IPS-18c (cell line): Measurements from ENCODE around the gene PEX6.

Experiments
- H3K4me3 ChIP-seq: 2 replicates; pipeline ENCODE4 v1.7.0; 2013; ENCODE audit warnings: low read depth, mild to moderate bottlenecking, low read length, moderate library complexity; ENCODE audit not compliant: insufficient read depth
- H3K9me3 ChIP-seq: one replicate; pipeline ENCODE4 v1.6.1; 2013; ENCODE audit warnings: mild to moderate bottlenecking, low read length, moderate library complexity; ENCODE audit not compliant: control insufficient read depth, insufficient read depth

The PEX6 gene, protein sequence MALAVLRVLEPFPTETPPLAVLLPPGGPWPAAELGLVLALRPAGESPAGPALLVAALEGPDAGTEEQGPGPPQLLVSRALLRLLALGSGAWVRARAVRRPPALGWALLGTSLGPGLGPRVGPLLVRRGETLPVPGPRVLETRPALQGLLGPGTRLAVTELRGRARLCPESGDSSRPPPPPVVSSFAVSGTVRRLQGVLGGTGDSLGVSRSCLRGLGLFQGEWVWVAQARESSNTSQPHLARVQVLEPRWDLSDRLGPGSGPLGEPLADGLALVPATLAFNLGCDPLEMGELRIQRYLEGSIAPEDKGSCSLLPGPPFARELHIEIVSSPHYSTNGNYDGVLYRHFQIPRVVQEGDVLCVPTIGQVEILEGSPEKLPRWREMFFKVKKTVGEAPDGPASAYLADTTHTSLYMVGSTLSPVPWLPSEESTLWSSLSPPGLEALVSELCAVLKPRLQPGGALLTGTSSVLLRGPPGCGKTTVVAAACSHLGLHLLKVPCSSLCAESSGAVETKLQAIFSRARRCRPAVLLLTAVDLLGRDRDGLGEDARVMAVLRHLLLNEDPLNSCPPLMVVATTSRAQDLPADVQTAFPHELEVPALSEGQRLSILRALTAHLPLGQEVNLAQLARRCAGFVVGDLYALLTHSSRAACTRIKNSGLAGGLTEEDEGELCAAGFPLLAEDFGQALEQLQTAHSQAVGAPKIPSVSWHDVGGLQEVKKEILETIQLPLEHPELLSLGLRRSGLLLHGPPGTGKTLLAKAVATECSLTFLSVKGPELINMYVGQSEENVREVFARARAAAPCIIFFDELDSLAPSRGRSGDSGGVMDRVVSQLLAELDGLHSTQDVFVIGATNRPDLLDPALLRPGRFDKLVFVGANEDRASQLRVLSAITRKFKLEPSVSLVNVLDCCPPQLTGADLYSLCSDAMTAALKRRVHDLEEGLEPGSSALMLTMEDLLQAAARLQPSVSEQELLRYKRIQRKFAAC

DNA sequence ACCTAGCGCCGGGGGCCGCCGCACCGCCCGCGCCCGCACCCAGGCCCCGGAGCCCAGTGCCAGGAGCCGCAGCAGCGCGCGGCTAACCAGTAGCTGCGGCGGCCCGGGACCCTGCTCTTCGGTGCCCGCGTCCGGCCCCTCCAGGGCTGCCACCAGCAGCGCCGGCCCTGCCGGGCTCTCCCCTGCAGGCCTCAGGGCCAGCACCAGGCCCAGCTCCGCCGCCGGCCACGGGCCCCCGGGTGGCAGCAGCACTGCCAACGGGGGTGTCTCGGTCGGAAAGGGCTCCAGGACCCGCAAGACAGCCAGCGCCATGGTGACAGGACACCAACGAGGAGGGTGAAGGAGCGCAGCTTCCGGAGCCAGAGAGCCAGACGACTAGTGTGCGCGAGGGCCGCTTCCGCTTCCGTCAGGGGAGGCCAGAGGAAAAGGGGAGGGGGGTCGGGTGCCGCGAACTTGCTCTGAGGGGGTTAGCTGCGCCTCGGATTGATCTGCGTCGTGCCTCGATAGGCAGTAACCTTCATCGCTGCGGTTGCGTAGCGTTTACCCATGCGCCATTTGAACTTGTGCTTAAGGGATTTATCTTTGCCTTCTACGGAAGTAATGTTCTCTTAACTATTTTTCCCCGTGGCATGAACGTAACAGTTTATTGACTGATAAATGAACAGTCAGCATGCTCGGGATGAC, at the start of gene PEX6:
Gene PEX6 (minus strand): TSS at position 343 of the 684 bp plus-strand sequence. CDS start 31 bp downstream, at position 312.
- Histone ChIP-seq H3K9me3 (no peaks in the 10 kb centered on the region), H3K4me3 (peak within 1 kb of the TSS; percentile 82)

DNA sequence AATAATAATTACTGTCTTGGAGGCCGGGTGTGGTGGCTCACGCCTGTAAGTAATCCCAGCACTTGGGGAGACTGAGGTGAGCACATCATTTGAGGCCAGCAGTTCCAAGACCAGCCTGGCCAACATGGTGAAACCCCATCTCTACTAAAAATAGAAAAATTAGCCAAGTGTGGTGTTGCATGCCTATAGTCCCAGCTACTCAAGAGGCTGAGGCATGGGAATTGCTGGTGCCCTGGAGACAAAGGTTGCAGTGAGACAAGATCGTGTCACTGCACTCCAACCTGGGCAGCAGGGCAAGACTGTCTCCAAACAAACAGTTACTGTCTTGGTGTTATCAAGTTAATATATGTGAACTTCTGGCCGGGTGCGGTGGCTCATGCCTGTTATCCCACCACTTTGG, 47.4 kb upstream of the PEX6 start:
- Histone ChIP-seq H3K9me3 (no peaks in the 10 kb centered on the region), H3K4me3 (no peak overlapping the region)

DNA sequence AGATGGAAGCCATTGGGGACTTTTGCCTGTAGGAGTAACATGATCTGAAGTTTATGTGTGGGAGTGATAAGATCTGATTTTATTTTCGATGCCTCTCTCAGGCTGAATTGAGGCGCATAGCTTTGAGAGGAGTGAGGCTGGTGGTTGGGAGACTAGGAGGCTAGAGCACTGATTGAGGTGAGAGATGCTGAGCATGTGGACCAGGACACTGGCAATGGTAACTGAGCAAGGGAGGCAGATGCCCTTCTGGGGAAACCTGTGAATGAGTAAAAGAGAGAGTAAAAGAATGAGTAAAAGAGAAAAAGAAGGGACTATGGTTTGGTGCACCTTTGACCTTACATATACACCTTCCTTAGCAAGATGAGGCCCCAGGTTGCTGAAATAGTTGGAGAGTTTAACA, 45.5 kb upstream of the PEX6 start:
- Histone ChIP-seq H3K4me3 (no peak overlapping the region), H3K9me3 (no peaks in the 10 kb centered on the region)

DNA sequence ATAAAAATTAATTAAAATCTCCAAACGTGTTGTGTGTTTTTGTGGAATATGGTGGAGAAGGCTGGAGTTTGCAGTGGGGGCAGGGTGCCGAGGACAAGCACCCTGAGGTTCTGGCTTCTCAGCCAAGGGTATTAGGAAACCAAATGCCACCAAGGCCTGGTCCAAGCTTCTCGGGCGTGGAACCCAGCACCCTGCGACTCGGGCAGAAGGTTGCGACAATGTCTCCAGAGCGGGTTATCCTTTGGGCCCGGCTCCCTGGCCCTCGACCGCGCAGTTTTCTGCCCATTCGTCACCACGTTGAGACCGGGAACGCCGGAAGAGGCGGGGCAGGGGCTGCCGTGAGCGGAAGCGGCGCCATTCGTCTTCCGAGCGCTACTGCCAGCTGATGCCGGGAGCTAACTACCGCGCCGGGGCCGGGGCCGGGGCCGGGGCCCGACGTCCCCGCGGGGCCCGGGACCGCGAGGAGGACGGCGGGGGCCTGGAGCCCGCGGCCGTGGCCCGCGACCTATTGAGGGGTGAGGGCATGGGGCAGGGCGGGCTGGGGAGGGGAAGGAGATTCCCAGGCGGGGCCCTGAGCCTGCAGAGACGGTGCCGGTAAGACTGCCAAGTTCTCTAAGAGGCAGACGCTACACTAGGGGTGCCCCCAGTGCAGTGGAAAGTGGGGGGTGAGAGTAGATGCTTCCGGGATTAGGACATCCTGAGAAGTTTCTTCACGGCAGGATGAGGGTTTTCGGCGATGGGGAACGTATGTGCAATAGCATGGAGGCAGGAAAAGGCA, 42.5 kb upstream of the PEX6 start, which contains the start of gene RRP36:
Gene RRP36 (plus strand): TSS at position 354 of the 778 bp plus-strand sequence. CDS start 32 bp downstream, at position 386.
- H3K9me3 ChIP-seq: no peaks in the 10 kb centered on the region
- H3K4me3 ChIP-seq: peak within 1 kb of the TSS; percentile 99

DNA sequence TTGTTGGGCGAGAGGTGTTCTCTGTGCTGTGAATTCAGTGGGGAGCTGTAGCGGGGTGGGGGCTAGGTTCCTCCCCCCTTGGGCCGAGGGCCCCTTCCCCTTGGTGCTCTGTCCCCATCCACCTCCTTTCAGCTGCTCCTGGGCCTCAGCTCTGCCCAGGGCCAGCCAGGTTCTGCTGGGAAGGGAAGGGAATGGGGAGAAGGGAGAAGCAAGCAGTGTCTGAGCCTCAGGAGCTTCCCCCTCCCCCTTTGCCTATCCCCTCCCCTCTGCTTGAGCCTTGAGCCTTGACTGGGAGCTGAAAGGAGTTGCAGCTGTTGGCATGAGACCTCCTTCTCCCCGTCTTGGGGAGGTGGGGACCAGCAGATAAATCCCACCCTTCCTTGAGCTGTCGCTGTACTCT, 41.9 kb upstream of the PEX6 start:
- Histone ChIP-seq H3K4me3 (peak overlapping the region; percentile 99), H3K9me3 (no peaks in the 10 kb centered on the region)

DNA sequence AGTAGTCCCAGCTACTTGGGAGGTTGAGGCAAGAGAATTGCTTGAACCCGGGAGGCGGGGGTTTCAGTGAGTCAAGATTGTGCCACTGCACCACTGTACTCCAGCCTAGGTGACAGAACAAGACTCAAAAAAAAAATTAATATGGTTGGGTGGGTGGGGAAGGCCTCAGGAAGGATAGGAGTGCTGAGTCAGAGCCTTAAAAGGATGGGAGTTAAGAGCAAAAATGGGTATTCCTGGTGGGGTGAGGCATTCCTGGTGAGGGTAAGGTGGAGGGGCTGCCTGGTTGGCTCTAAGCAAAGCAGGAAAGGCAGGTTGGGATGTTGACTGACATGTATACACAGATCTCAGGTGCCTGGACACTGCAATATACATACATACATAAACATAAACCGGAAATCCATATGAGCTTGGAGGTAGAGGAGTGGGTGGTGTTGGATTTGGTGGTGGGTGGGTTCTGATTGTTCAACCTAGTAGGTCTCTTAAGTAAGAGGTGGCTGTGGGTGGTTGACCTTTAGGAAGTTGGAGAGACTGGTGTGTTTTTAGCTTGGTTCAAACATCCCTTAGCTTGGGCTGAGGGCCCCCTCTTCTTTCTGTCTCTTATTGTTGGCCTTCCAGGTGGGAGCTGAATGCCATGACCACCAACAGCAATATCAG, 41.2 kb upstream of the PEX6 start:
- no peak overlapping the region for H3K4me3 ChIP-seq
- no peaks in the 10 kb centered on the region for H3K9me3 ChIP-seq

DNA sequence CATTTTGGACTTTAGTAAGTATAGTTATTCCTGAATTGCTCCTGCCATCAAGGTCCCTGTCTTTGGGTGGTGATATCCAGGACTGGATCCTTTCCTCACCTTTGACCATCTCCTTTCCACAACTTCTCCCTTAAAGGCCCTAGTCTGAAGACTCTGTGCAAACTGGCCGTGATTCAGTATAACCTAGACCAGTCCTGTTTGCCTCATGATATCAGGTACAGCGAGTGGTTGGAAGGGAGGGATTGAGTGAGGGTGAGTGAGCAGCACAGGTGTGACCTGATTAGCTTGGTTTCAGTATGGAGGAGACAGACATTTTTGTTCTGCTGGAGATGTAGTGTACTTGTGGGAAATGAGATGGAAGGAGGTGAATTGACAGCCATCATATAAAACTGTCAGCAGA, 40.2 kb upstream of the PEX6 start:
- no peak overlapping the region for H3K4me3 ChIP-seq
- no peaks in the 10 kb centered on the region for H3K9me3 ChIP-seq

DNA sequence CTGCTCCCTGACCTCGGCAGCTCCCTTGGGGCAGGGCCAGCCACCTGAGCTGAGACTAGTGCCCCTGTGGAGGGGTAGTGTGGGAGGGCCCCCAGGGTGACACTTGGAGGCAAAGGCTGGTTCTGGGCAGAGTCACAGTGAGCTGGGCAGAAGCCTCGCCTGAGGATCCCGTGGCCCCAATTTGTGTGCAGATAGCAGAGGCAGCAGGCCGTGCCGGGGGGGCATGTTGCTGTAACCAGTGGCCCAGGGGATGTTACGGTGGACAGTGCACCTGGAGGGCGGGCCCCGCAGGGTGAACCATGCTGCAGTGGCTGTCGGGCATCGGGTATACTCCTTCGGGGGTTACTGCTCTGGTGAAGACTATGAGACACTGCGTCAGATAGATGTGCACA, 38.0 kb upstream of the PEX6 start:
- Histone ChIP-seq H3K4me3 (no peak overlapping the region), H3K9me3 (no peaks in the 10 kb centered on the region)

DNA sequence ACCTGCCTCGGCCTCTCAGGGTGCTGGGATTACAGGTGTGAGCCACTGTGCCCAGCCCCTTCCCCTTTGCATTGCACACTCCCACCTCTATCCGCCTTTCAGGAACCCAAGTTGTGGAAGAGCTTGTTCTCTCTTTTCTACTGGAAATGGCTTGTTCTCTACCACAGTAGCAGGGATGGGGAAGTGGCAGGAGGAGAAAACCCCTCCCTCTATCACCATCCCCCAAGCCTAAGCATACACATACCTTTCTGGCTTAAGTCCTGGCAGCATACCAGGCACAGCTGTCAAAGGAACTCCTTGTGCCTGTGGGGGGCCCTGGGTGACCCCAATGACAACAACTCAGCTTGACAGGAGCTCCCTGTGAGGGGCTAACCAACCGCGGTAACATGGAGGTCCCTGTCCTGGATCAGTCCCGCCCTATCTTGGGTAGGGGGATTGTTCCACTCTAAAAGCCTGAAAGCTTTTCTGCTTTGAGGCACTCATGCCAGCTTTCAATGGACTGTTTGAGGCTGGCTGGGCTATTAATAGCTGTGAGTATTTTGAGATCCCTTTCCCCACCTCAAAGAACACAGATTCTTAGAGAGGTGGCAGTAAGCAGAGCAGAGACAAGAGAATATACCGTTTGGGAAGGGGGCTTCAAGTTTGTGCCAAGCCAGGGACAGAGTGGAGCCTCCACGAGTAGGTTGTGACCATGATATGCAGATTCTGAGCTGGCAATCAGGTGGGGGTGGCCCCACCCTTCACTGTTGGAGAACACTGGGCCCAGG, 37.4 kb upstream of the PEX6 start:
- Histone ChIP-seq H3K4me3 (no peak overlapping the region), H3K9me3 (no peaks in the 10 kb centered on the region)

DNA sequence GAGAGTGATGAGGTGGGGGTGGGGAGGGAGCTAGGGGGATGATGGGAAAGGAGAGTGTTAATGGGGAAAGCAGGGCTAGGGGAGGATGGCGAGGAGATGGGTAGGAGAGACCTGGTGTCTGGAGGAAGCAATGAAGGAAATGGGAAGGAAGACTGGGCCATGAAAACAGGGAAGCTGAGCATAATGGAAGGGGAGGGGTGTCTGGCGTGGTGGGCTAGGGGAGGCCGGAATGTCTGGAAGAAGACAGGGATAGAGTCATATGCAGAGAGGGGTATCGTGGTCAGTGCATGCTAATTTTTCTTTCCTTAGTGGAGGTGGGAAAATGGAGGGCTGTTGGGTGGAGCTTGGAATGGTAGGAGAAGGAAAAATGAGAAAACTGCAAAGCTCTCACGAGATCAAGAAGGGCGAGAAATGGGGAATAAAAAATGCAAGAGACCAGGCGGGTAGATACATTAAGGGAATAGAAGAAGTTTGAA, 35.5 kb upstream of the PEX6 start:
- Histone ChIP-seq H3K9me3 (no peaks in the 10 kb centered on the region), H3K4me3 (peak overlapping the region; percentile 71)

DNA sequence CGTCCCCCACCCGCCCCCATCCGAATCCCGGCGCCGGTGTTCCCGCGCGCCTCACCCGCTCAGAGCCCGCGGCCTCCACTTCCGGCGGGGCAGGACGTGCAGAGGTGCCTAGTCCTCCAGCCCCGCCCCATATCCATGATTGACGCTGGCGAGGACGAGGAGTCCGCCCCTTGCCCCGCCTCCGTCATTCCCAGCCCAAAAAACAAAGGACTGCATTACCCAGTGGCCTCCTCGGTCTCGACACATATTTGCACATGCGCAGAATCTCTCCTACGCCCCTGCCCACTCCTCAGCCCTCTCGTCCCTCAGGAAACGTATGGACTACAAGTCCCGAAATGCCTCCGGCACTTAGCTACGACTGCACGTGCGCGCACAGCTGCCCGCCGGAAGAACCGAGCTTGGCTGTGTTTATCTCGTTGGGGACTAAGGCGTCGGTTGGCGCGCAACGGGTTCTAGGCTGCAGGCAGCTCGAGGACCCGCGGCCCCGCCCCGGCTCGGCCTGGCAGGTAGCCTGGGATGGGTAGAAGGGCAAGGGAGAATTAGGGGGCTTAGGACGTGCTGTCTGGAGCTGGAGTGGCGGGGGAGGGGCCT, 35.0 kb upstream of the PEX6 start, which contains the start of the genes KLHDC3 and MEA1:
Gene KLHDC3 (plus strand): TSS at position 407 of the 591 bp plus-strand sequence. CDS start 2,944 bp downstream, outside the sequence.
Gene MEA1 (minus strand): TSS at position 104 of the 591 bp plus-strand sequence. CDS start 133 bp downstream, outside the sequence.
- no peaks in the 10 kb centered on the region for H3K9me3 ChIP-seq
- peak within 1 kb of the TSS; percentile 71 for H3K4me3 ChIP-seq

DNA sequence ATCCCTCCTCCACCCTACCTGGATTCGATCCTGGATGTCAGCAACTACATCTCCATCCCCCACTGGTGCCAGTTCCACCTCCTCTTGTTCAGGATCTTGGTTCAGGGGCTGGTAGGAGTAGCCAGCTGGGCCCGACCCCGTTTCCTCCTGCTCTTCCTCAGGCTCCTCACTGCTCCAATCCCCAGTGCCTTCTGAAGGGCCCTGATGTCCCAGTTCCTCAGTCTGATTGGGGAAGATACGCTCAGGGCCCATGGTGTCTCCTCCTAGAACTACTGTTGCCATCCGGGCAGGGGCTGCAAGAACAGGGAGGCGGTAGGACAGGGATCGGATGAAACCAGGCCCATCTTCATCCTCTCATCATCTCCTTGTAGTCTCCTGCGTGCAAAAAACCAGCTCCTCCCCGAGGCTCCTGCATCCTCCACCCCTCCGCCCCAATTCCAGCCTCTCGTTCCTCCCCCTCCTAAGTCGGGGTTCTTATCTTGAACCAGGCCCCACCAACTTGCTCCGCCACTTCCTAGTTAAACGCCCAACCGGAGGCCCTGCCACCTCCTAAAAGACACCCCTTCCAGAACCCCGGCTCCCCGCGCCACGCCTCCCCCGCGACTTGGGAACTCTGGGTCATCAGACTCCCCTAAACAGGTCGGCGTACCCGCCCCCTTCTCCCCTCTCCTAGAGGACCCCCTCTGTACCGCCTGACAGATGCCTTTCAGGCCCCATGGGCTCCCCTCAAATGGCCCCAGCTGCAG, 34.3 kb upstream of the PEX6 start:
- peak overlapping the region; percentile 70 for H3K4me3 ChIP-seq
- H3K9me3 ChIP-seq: no peaks in the 10 kb centered on the region

DNA sequence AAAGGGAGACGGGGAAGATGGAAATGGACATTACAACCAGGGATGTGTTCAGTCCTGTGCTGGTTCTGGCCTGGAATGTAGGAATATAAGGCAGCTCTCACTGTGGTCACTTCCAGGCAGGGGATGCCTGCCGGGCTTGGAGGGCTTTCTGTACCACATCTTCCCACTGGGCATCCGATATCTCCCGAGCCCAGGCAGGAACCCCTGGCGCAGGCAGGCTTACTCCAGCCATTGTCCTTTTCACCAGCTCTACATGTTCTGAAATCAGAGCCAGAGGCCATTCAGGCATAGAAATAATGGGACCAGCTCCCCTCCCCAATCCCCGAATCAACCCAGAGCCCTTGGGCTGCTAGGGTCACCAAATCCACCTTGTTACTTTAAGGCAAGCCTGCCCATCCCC, 33.4 kb upstream of the PEX6 start:
- no peak overlapping the region; the same call in 1 of the 2 replicates for H3K4me3 ChIP-seq
- H3K9me3 ChIP-seq: no peaks in the 10 kb centered on the region

DNA sequence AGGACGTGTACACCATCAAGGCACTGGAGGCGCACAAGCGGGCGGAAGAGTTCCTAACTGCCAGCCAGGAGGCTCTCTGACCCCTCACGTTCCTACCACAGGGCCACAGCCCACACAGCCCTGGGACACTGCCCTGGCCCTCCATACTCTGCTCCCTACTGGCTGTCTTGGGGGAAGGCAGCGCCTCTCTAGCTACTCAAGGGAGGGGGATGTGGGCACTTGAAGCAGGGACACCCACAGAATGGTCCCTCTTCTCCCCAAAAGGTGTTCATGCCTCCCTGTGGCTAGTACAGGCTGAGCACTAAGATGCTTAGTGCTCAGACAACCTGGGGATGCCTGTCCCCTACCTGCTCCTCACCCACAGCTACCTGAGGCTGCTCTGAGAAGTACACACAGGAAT, 32.2 kb upstream of the PEX6 start:
- H3K4me3 ChIP-seq: no peak overlapping the region
- no peaks in the 10 kb centered on the region for H3K9me3 ChIP-seq
